Measurements from ENCODE around the gene RPTOR. TPM values are rescaled to one million over a fixed set of nuclear protein-coding genes. Genes with fewer than 3 reads are reported as not detected.

The RPTOR gene
- total RNA-seq, 2 experiments from 2014 or later: 32.4 to 35.4 TPM

- Mint-ChIP-seq H3K4me3 (no peak overlapping the region), H3K36me3 (ENCODE audit: low read depth) (peaks cover 29% of the 10 kb centered on the region), H3K9me3 (peaks cover under 1% of the 10 kb centered on the region), H3K27me3 (ENCODE audit: low read depth) (no peaks in the 10 kb centered on the region), H3K27ac (peak overlapping the region; percentile 94), H3K4me1 (ENCODE audit: low read depth) (peaks cover 77% of the 10 kb centered on the region)
- DNase-seq: no peak
- intact Hi-C loops (cut with micrococcal nuclease): no loop called here
- CTCF ChIA-PET: no interaction called here
These were observed 313.1 kb downstream of the RPTOR start for GRCh38 chr17:80857756-80858171.

- Mint-ChIP-seq H3K27me3 (ENCODE audit: low read depth) (no peaks in the 10 kb centered on the region), H3K4me1 (ENCODE audit: low read depth) (peaks cover 82% of the 10 kb centered on the region), H3K36me3 (ENCODE audit: low read depth) (peaks cover 36% of the 10 kb centered on the region), H3K27ac (peak overlapping the region; percentile 94), H3K9me3 (peaks cover 7% of the 10 kb centered on the region), H3K4me3 (no peak overlapping the region)
- CTCF ChIA-PET: no interaction called here
- no peak for DNase-seq
- intact Hi-C loops (cut with micrococcal nuclease): no loop called here
These were observed 313.8 kb downstream of the RPTOR start for GRCh38 chr17:80858301-80859001.

GRCh38 chr17:80859002-80859941, 314.6 kb downstream of the RPTOR start:
- peaks cover 43% of the 10 kb centered on the region for H3K36me3 Mint-ChIP-seq (ENCODE audit: low read depth)
- intact Hi-C loops (cut with micrococcal nuclease): no loop called here
- H3K4me1 Mint-ChIP-seq (ENCODE audit: low read depth): peaks cover 89% of the 10 kb centered on the region

GRCh38 chr17:80860101-80860671, 315.5 kb downstream of the RPTOR start:
- Mint-ChIP-seq H3K36me3 (ENCODE audit: low read depth) (peaks cover 47% of the 10 kb centered on the region), H3K9me3 (peaks cover 18% of the 10 kb centered on the region), H3K27ac (peak overlapping the region; percentile 94), H3K4me1 (ENCODE audit: low read depth) (peaks cover 90% of the 10 kb centered on the region), H3K27me3 (ENCODE audit: low read depth) (no peaks in the 10 kb centered on the region), H3K4me3 (no peak overlapping the region)
- DNase-seq: no peak
- intact Hi-C loops (cut with micrococcal nuclease): no loop called here
- CTCF ChIA-PET: no interaction called here

More at GRCh38 chr17:80859002-80859941, 314.6 kb downstream of the RPTOR start:
- CTCF ChIA-PET: no interaction called here
- Mint-ChIP-seq H3K27me3 (ENCODE audit: low read depth) (no peaks in the 10 kb centered on the region), H3K9me3 (peaks cover 15% of the 10 kb centered on the region), H3K27ac (peak overlapping the region; percentile 94), H3K4me3 (no peak overlapping the region)
- no peak for DNase-seq

- H3K9me3 Mint-ChIP-seq: peaks cover 18% of the 10 kb centered on the region
- DNase-seq: no peak
- intact Hi-C loops (cut with micrococcal nuclease): loop anchor here (1.0 kb wide), 1 partner anchor 28 kb away; no protein-coding TSS in a partner anchor
- peaks cover 89% of the 10 kb centered on the region for H3K4me1 Mint-ChIP-seq (ENCODE audit: low read depth)
- H3K4me3 Mint-ChIP-seq: no peak overlapping the region
- H3K27ac Mint-ChIP-seq: peak overlapping the region; percentile 88
- CTCF ChIA-PET: interaction anchor here (1.1 kb wide), 1 partner anchor 38 kb away, joined by 3 read pairs; no protein-coding TSS in a partner anchor
- peaks cover 43% of the 10 kb centered on the region for H3K36me3 Mint-ChIP-seq (ENCODE audit: low read depth)
- H3K27me3 Mint-ChIP-seq (ENCODE audit: low read depth): no peaks in the 10 kb centered on the region
These were observed 316.2 kb downstream of the RPTOR start for GRCh38 chr17:80860703-80861417.

- peaks cover 42% of the 10 kb centered on the region for H3K36me3 Mint-ChIP-seq (ENCODE audit: low read depth)
- intact Hi-C loops (cut with micrococcal nuclease): loop anchor here (1.0 kb wide), 1 partner anchor 28 kb away; no protein-coding TSS in a partner anchor
- no peak for DNase-seq
- no peak overlapping the region for H3K4me3 Mint-ChIP-seq
- CTCF ChIA-PET: interaction anchor here (0.9 to 1.1 kb wide), 2 partner anchors 37 to 68 kb away, joined by 3 read pairs; no protein-coding TSS in a partner anchor
- no peaks in the 10 kb centered on the region for H3K27me3 Mint-ChIP-seq (ENCODE audit: low read depth)
- peak overlapping the region; percentile 88 for H3K27ac Mint-ChIP-seq
- H3K4me1 Mint-ChIP-seq (ENCODE audit: low read depth): peaks cover 86% of the 10 kb centered on the region
- peaks cover 18% of the 10 kb centered on the region for H3K9me3 Mint-ChIP-seq
These were observed 316.8 kb downstream of the RPTOR start for GRCh38 chr17:80861418-80861815.

- intact Hi-C loops (cut with micrococcal nuclease): loop anchor here (1.0 kb wide), 1 partner anchor 29 kb away; no protein-coding TSS in a partner anchor
- Mint-ChIP-seq H3K4me3 (no peak overlapping the region), H3K27me3 (ENCODE audit: low read depth) (no peaks in the 10 kb centered on the region), H3K36me3 (ENCODE audit: low read depth) (peaks cover 43% of the 10 kb centered on the region), H3K4me1 (ENCODE audit: low read depth) (peaks cover 86% of the 10 kb centered on the region), H3K27ac (peak overlapping the region; percentile 88), H3K9me3 (peaks cover 18% of the 10 kb centered on the region)
- DNase-seq: peak; percentile 71
- CTCF ChIA-PET: interaction anchor here (0.5 to 1.1 kb wide), 4 partner anchors 29 to 69 kb away, joined by 3 to 6 read pairs (median 3); no protein-coding TSS in a partner anchor
These were observed 317.3 kb downstream of the RPTOR start for GRCh38 chr17:80861892-80862291.

- Mint-ChIP-seq H3K36me3 (ENCODE audit: low read depth) (peaks cover 43% of the 10 kb centered on the region), H3K9me3 (peaks cover 18% of the 10 kb centered on the region), H3K27me3 (ENCODE audit: low read depth) (no peaks in the 10 kb centered on the region), H3K4me3 (no peak overlapping the region), H3K4me1 (ENCODE audit: low read depth) (peaks cover 83% of the 10 kb centered on the region), H3K27ac (peak overlapping the region; percentile 84)
- CTCF ChIA-PET: interaction anchor here (0.5 to 1.1 kb wide), 4 partner anchors 15 to 69 kb away, joined by 3 to 6 read pairs (median 4); no protein-coding TSS in a partner anchor
- no peak for DNase-seq
- intact Hi-C loops (cut with micrococcal nuclease): no loop called here
These were observed 317.9 kb downstream of the RPTOR start for GRCh38 chr17:80862481-80862961.

GRCh38 chr17:80862978-80863377, 318.3 kb downstream of the RPTOR start:
- intact Hi-C loops (cut with micrococcal nuclease): no loop called here
- Mint-ChIP-seq H3K9me3 (peaks cover 18% of the 10 kb centered on the region), H3K4me1 (ENCODE audit: low read depth) (peaks cover 83% of the 10 kb centered on the region), H3K4me3 (no peak overlapping the region), H3K36me3 (ENCODE audit: low read depth) (peaks cover 42% of the 10 kb centered on the region), H3K27me3 (ENCODE audit: low read depth) (no peaks in the 10 kb centered on the region), H3K27ac (peak overlapping the region; percentile 84)
- no peak for DNase-seq
- CTCF ChIA-PET: interaction anchor here (1.1 kb wide), 1 partner anchor 15 kb away, joined by 4 read pairs; no protein-coding TSS in a partner anchor

GRCh38 chr17:80863626-80864025, 319.0 kb downstream of the RPTOR start:
- CTCF ChIA-PET: interaction anchor here (0.9 kb wide), 1 partner anchor 36 kb away, joined by 3 read pairs; no protein-coding TSS in a partner anchor

GRCh38 chr17:80864751-80865150, 320.1 kb downstream of the RPTOR start:
- H3K27me3 Mint-ChIP-seq (ENCODE audit: low read depth): no peaks in the 10 kb centered on the region
- intact Hi-C loops (cut with micrococcal nuclease): no loop called here
- H3K9me3 Mint-ChIP-seq: peaks cover 18% of the 10 kb centered on the region
- peaks cover 34% of the 10 kb centered on the region for H3K36me3 Mint-ChIP-seq (ENCODE audit: low read depth)
- no peak overlapping the region for H3K4me3 Mint-ChIP-seq
- CTCF ChIA-PET: interaction anchor here (1.0 to 1.1 kb wide), 2 partner anchors 8 to 32 kb away, joined by 3 to 4 read pairs; no protein-coding TSS in a partner anchor
- H3K4me1 Mint-ChIP-seq (ENCODE audit: low read depth): peaks cover 79% of the 10 kb centered on the region
- H3K27ac Mint-ChIP-seq: peak overlapping the region; percentile 56
- DNase-seq: no peak

More at GRCh38 chr17:80863626-80864025, 319.0 kb downstream of the RPTOR start:
- H3K9me3 Mint-ChIP-seq: peaks cover 18% of the 10 kb centered on the region
- intact Hi-C loops (cut with micrococcal nuclease): no loop called here
- H3K27me3 Mint-ChIP-seq (ENCODE audit: low read depth): no peaks in the 10 kb centered on the region
- peak overlapping the region; percentile 84 for H3K27ac Mint-ChIP-seq
- H3K4me3 Mint-ChIP-seq: no peak overlapping the region
- H3K36me3 Mint-ChIP-seq (ENCODE audit: low read depth): peaks cover 36% of the 10 kb centered on the region
- H3K4me1 Mint-ChIP-seq (ENCODE audit: low read depth): peaks cover 81% of the 10 kb centered on the region
- DNase-seq: no peak

Data from activated naive CD4-positive, alpha-beta T cell treated with anti-CD3 and anti-CD28 coated beads for 36 hours (primary cell).